ENCODE data around the gene SUCNR1. TPM values are rescaled to one million over a fixed set of nuclear protein-coding genes. Genes with fewer than 3 reads are reported as not detected.
"Not testable (repeated sequence)": the region's sequence is repeated elsewhere in the genome, so short reads cannot be mapped to it uniquely, and the experiment has no call there.

The SUCNR1 gene
- total and polyA plus RNA-seq, 12 donors, result 0.08 to 4.9 (median 1.6) TPM

DNA sequence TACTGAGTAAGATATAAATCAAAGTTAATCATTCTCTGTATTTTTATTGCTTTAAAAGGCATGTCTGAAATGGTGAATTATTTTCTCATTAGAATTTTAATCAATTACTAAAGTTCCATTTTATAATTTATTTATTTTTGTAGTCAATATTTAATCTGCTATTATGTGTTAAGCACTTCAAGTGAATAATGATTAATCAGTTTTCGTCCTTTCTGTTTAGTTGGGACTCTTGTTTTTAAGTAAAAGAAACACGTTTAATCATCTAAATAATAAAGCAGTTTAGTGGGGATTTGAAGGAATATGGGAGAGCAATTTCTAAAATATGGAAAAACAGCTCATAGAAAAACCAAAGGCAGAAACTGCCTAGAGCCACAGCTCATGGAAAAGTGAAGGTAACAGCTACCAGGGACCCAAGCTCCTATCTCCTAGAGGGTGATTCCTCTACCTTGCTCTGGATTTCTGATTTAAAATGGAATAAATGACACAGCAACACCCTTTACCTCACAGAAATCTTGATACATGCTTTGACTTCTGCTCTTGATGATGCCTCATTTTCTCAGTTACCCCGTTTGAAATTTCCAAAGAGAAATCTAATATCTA is 28.0 kb upstream of the SUCNR1 start:
- peaks cover 5 to 10% of the 10 kb centered on the region in 2 donors for H3K4me1 ChIP-seq (replicated peaks in 1 of 2)
- no peaks in the 10 kb centered on the region for H3K27me3 ChIP-seq
- no peak overlapping the region for H3K27ac ChIP-seq
- intact Hi-C loops (cut with DNase I), result no loop called here
- no peak for TF ChIP-seq POLR2A (IDR thresholded peaks at IDR 0.05)
- TF ChIP-seq, protein P1, sequence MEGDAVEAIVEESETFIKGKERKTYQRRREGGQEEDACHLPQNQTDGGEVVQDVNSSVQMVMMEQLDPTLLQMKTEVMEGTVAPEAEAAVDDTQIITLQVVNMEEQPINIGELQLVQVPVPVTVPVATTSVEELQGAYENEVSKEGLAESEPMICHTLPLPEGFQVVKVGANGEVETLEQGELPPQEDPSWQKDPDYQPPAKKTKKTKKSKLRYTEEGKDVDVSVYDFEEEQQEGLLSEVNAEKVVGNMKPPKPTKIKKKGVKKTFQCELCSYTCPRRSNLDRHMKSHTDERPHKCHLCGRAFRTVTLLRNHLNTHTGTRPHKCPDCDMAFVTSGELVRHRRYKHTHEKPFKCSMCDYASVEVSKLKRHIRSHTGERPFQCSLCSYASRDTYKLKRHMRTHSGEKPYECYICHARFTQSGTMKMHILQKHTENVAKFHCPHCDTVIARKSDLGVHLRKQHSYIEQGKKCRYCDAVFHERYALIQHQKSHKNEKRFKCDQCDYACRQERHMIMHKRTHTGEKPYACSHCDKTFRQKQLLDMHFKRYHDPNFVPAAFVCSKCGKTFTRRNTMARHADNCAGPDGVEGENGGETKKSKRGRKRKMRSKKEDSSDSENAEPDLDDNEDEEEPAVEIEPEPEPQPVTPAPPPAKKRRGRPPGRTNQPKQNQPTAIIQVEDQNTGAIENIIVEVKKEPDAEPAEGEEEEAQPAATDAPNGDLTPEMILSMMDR (IDR thresholded peaks at IDR 0.05), result no peak
- H3K9me3 ChIP-seq (replicated peaks in 1 of 3), result no peaks in the 10 kb centered on the region
- DNase-seq, result no peak
- no peak overlapping the region for H3K4me3 ChIP-seq
- no peaks in the 10 kb centered on the region for H3K36me3 ChIP-seq (replicated peaks in 1 of 2)
- 75 to 84% (median 77%) methylated on average over 3 of the region's 3 CpGs for WGBS, 4 donors

DNA sequence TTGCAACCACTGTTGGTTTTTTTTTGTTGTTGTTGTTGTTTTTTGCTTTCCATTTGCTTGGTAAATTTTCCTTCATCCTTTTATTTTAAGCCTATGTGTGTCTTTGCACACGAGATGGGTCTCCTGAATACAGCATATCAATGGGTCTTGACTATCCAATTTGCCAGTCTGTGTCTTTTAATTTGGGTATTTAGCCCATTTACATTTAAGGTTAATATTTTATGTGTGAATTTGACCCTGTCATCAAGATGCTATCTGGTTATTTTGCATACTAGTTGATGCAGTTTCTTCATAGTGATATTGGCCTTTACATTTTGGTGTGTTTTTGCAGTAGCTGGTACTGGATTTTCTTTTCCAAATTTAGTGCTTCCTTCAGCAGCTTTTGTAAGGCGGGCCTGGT is 23.4 kb upstream of the SUCNR1 start:
- H3K4me1 ChIP-seq (replicated peaks in 1 of 2); H3K36me3 ChIP-seq (replicated peaks in 1 of 2); H3K4me3 ChIP-seq; intact Hi-C loops (cut with DNase I); H3K27ac ChIP-seq; H3K9me3 ChIP-seq (replicated peaks in 1 of 3); DNase-seq; H3K27me3 ChIP-seq: not testable (repeated sequence)
- 85 to 94% (median 91%) methylated on average over 2 of the region's 2 CpGs for WGBS, 4 donors

- H3K27me3 ChIP-seq, result no peaks in the 10 kb centered on the region
- TF ChIP-seq POLR2A (IDR thresholded peaks at IDR 0.05), result no peak
- TF ChIP-seq, protein P1 (IDR thresholded peaks at IDR 0.05), result no peak
- H3K9me3 ChIP-seq (replicated peaks in 1 of 3), result no peaks in the 10 kb centered on the region
- 84 to 95% (median 87%) methylated on average over 6 to 11 of the region's 11 CpGs for WGBS, 4 donors
- intact Hi-C loops (cut with DNase I), result no loop called here
- H3K27ac ChIP-seq, result no peak overlapping the region
- no peaks in the 10 kb centered on the region for H3K36me3 ChIP-seq (replicated peaks in 1 of 2)
- H3K4me3 ChIP-seq, result no peak overlapping the region
- H3K4me1 ChIP-seq (replicated peaks in 1 of 2), result no peaks in the 10 kb centered on the region
- DNase-seq, result no peak
Measured at GRCh38 chr3:151852074-151852811, 21.2 kb upstream of the SUCNR1 start.

- Histone ChIP-seq H3K9me3 (replicated peaks in 1 of 3) (no peaks in the 10 kb centered on the region), H3K4me1 (replicated peaks in 1 of 2) (peaks cover 0 to 7% of the 10 kb centered on the region in 2 donors), H3K27ac (no peak overlapping the region), H3K4me3 (no peak overlapping the region), H3K36me3 (replicated peaks in 1 of 2) (no peaks in the 10 kb centered on the region), H3K27me3 (no peaks in the 10 kb centered on the region)
- DNase-seq, result no peak
- TF ChIP-seq, protein P1 (IDR thresholded peaks at IDR 0.05), result no peak
- no peak for TF ChIP-seq POLR2A (IDR thresholded peaks at IDR 0.05)
- WGBS, 4 donors, result 90 to 94% (median 91%) methylated on average over 3 of the region's 3 CpGs
- intact Hi-C loops (cut with DNase I), result no loop called here
Measured at GRCh38 chr3:151856118-151856517, 17.3 kb upstream of the SUCNR1 start.

GRCh38 chr3:151856641-151857040 is 16.8 kb upstream of the SUCNR1 start:
- Histone ChIP-seq H3K36me3 (replicated peaks in 1 of 2) (no peaks in the 10 kb centered on the region), H3K9me3 (replicated peaks in 1 of 3) (no peaks in the 10 kb centered on the region), H3K27ac (no peak overlapping the region), H3K27me3 (no peaks in the 10 kb centered on the region), H3K4me3 (no peak overlapping the region), H3K4me1 (replicated peaks in 1 of 2) (peaks cover 0 to 7% of the 10 kb centered on the region in 2 donors)
- no peak for DNase-seq
- TF ChIP-seq POLR2A (IDR thresholded peaks at IDR 0.05), result no peak
- TF ChIP-seq, protein P1 (IDR thresholded peaks at IDR 0.05), result no peak
- intact Hi-C loops (cut with DNase I), result no loop called here
- 94 to 97% (median 95%) methylated on average over 2 of the region's 2 CpGs for WGBS, 4 donors

All from adrenal gland (tissue), 12 donors.